ENCODE measurements around the gene UMAD1. TPM values are rescaled to one million over a fixed set of nuclear protein-coding genes. Genes with fewer than 3 reads are reported as not detected.

Gene UMAD1
- total RNA-seq, 1 donor from 2014 or later: 18.0 TPM

GRCh38 chr7:7921830-7922229 is 281.3 kb downstream of the UMAD1 start:
- H3K4me1 ChIP-seq: no peaks in the 10 kb centered on the region
- H3K27me3 ChIP-seq: no peaks in the 10 kb centered on the region
- ATAC-seq (peak; percentile 80), DNase-seq (no peak)
- H3K9me3 ChIP-seq: no peaks in the 10 kb centered on the region
- TF ChIP-seq CTCF (IDR thresholded peaks at IDR 0.05): no peak
- no peak overlapping the region for H3K27ac ChIP-seq
- no peak overlapping the region for H3K4me3 ChIP-seq
- H3K36me3 ChIP-seq: no peaks in the 10 kb centered on the region
- intact Hi-C loops (cut with DNase I): no loop called here

- no peaks in the 10 kb centered on the region for H3K27me3 ChIP-seq
- no peaks in the 10 kb centered on the region for H3K36me3 ChIP-seq
- intact Hi-C loops (cut with DNase I): no loop called here
- H3K4me3 ChIP-seq: no peak overlapping the region
- no peak for DNase-seq
- H3K9me3 ChIP-seq: no peaks in the 10 kb centered on the region
- no peak overlapping the region for H3K27ac ChIP-seq
- ATAC-seq: peak; percentile 87
- TF ChIP-seq CTCF (IDR thresholded peaks at IDR 0.05): no peak
- no peaks in the 10 kb centered on the region for H3K4me1 ChIP-seq
Measured at GRCh38 chr7:7922684-7923385, 282.3 kb downstream of the UMAD1 start.

- intact Hi-C loops (cut with DNase I): no loop called here
- no peaks in the 10 kb centered on the region for H3K4me1 ChIP-seq
- ATAC-seq (no peak), DNase-seq (no peak)
- H3K27me3 ChIP-seq: no peaks in the 10 kb centered on the region
- no peak overlapping the region for H3K27ac ChIP-seq
- H3K9me3 ChIP-seq: no peaks in the 10 kb centered on the region
- no peak for TF ChIP-seq CTCF (IDR thresholded peaks at IDR 0.05)
- no peak overlapping the region for H3K4me3 ChIP-seq
- no peaks in the 10 kb centered on the region for H3K36me3 ChIP-seq
Measured at GRCh38 chr7:7923818-7924217, 283.3 kb downstream of the UMAD1 start.

GRCh38 chr7:7924303-7924702 is 283.8 kb downstream of the UMAD1 start:
- no peak for TF ChIP-seq CTCF (IDR thresholded peaks at IDR 0.05)
- intact Hi-C loops (cut with DNase I): no loop called here
- no peaks in the 10 kb centered on the region for H3K36me3 ChIP-seq
- no peak for ATAC-seq
- no peak overlapping the region for H3K27ac ChIP-seq
- DNase-seq: no peak
- H3K27me3 ChIP-seq: no peaks in the 10 kb centered on the region
- H3K9me3 ChIP-seq: no peaks in the 10 kb centered on the region
- H3K4me1 ChIP-seq: no peaks in the 10 kb centered on the region
- H3K4me3 ChIP-seq: no peak overlapping the region

Other genes starting within 250 kb of the UMAD1 start
- 0.61 TPM for gene COL28A1, start 104.9 kb upstream of the UMAD1 start, total RNA-seq
- gene MIOS, start 73.9 kb upstream of the UMAD1 start, total RNA-seq: 27.8 TPM
- gene RPA3, start 77.9 kb downstream of the UMAD1 start, total RNA-seq: 21.4 TPM

All from upper lobe of right lung (tissue), 1 donor.